K562 (cell line): ENCODE measurements around the gene PHF12. TPM values are rescaled to one million over a fixed set of nuclear protein-coding genes. Genes with fewer than 3 reads are reported as not detected.

Experiments
- ATAC-seq: fragments of 200-7000 bp; cut with Tn5 transposase; 3 replicates; pipeline ENCODE4 v1.9.1; 2020; ENCODE audit warnings: moderate library complexity
- BruUV-seq: library from RNA; stranded (reverse); fragments of 400-500 nt; replicated peaks from 2 replicates; lab custom pipeline; 2021; lab: Mats Ljungman, UMichigan
- CTCF ChIA-PET: fragments of 300-600 bp; formaldehyde crosslinking; extraction: SDS; loops from one replicate; lab custom pipeline; 2021; ENCODE audit warnings: low intra/inter-chr PET ratio; lab: Yijun Ruan, JAX
- POLR2A ChIA-PET: fragments of 300-600, 350-650 bp; sonication (Branson Sonifier 250); formaldehyde crosslinking; extraction: SDS; loops from one replicate; lab custom pipeline; 2021; ENCODE audit warnings: antibody characterized with exemption, inconsistent platforms; lab: Yijun Ruan, JAX
- DNase-seq, 4 experiments: peaks; one replicate each; pipeline versions ENCODE4 v3.0.0 to v3.0.0-alpha.2; 2011 to 2018; ENCODE audit warnings: low spot score in 3 of 4, mixed read lengths in 3 of 4; ENCODE audit errors: extremely low read depth in 1 of 4
- FAIRE-seq: peaks from 2 replicates; lab custom pipeline; 2011; peaks lifted over from hg19 to GRCh38; lab: Jason Lieb, UNC
- H2AFZ ChIP-seq: 2 replicates; pipeline ENCODE4 v1.6.0; 2011; ENCODE audit warnings: low read depth, low read length, control low read depth, inconsistent platforms
- H3K27ac ChIP-seq: fragments of 200-600 bp; 3 replicates; pipeline ENCODE4 v1.8.0; 2011; ENCODE audit warnings: low read depth, mild to moderate bottlenecking, control low read depth, inconsistent platforms, low read length, moderate library complexity, mixed read lengths; ENCODE audit errors: extremely low read depth
- H3K27me3 ChIP-seq, 2 experiments: fragments of 300-600 bp in 1 of 2; 2 replicates in 1 of 2; 3 replicates in 1 of 2; pipeline versions ENCODE4 v1.6.0 to v1.8.0; 2011; ENCODE audit warnings: inconsistent platforms in 2 of 2, low read length in 2 of 2, mild to moderate bottlenecking in 1 of 2, mixed read lengths in 1 of 2, moderate library complexity in 1 of 2; ENCODE audit not compliant: control insufficient read depth in 2 of 2, insufficient read depth in 2 of 2
- H3K36me3 ChIP-seq: fragments of 300-600 bp; 3 replicates; pipeline ENCODE4 v1.8.0; 2011; ENCODE audit warnings: mild to moderate bottlenecking, low read length, inconsistent platforms; ENCODE audit not compliant: control insufficient read depth, insufficient read depth
- H3K4me1 ChIP-seq, 2 experiments: fragments of 200-600 bp in 1 of 2; replicated peaks in 1 of 2; 2 replicates in 1 of 2; 3 replicates in 1 of 2; pipeline versions ENCODE4 v1.5.1 to v1.8.0; 2011; ENCODE audit warnings: inconsistent platforms in 2 of 2, low read length in 2 of 2, mild to moderate bottlenecking in 1 of 2, mixed read lengths in 1 of 2, moderate library complexity in 1 of 2; ENCODE audit not compliant: control insufficient read depth in 2 of 2, insufficient read depth in 2 of 2
- H3K4me2 ChIP-seq: 2 replicates; pipeline ENCODE4 v1.6.1; 2011; ENCODE audit warnings: low read length, control low read depth, inconsistent platforms, mixed read lengths; ENCODE audit not compliant: insufficient read depth
- H3K4me3 ChIP-seq: fragments of 200-600 bp; sonication (generic), shearing (Covaris generic); 2 replicates; pipeline ENCODE4 v1.5.1; 2016; ENCODE audit warnings: control low read depth, inconsistent platforms
- H3K79me2 ChIP-seq: fragments of 200-600 bp; 3 replicates; pipeline ENCODE4 v1.8.0; 2011; ENCODE audit warnings: low read length, inconsistent platforms; ENCODE audit not compliant: control insufficient read depth, insufficient read depth
- H3K9ac ChIP-seq, 2 experiments: 2 replicates each; pipeline versions ENCODE4 v1.6.0 to v1.6.1; 2011; ENCODE audit warnings: low read depth in 2 of 2, low read length in 2 of 2, control low read depth in 1 of 2, inconsistent platforms in 1 of 2, mild to moderate bottlenecking in 1 of 2, mixed read lengths in 1 of 2; ENCODE audit not compliant: insufficient read depth in 1 of 2
- H3K9me1 ChIP-seq: one replicate; pipeline ENCODE4 v1.6.0; 2011; ENCODE audit warnings: inconsistent platforms, mild to moderate bottlenecking, low read length, moderate library complexity; ENCODE audit not compliant: control insufficient read depth, insufficient read depth
- H3K9me3 ChIP-seq: replicated peaks from 2 replicates; pipeline ENCODE4 v1.5.1; 2011; ENCODE audit warnings: low read depth, low read length, inconsistent platforms; ENCODE audit not compliant: control insufficient read depth, insufficient read depth
- H4K20me1 ChIP-seq: replicated peaks from 2 replicates; pipeline ENCODE4 v1.6.1; 2011; ENCODE audit warnings: low read length, inconsistent platforms, mixed read lengths; ENCODE audit not compliant: control insufficient read depth, insufficient read depth
- CCNT2 ChIP-seq: IDR thresholded peaks from 2 replicates; pipeline ENCODE4 v1.6.1; 2011; ENCODE audit warnings: borderline replicate concordance, low read depth, mild to moderate bottlenecking, moderate library complexity, mixed read lengths, low read length; ENCODE audit not compliant: insufficient read length; ENCODE audit errors: extremely low read depth
- EGR1 ChIP-seq: fragments of 450-650 bp; conservative IDR thresholded peaks from 2 replicates; pipeline ENCODE4 v1.6.1; 2017; ENCODE audit warnings: mild to moderate bottlenecking
- ETS1 ChIP-seq: conservative IDR thresholded peaks from 2 replicates; pipeline ENCODE4 v1.6.1; 2011; ENCODE audit warnings: low read depth, mild to moderate bottlenecking, low read length; ENCODE audit not compliant: control insufficient read depth
- MIER1 ChIP-seq: fragments of 450-650 bp; IDR thresholded peaks from 2 replicates; pipeline ENCODE4 v1.6.1; 2016; ENCODE audit warnings: antibody characterized with exemption, mild to moderate bottlenecking, low read depth
- MNT ChIP-seq, 2 experiments: fragments of 450-650 bp; conservative IDR thresholded peaks; 2 replicates each; pipeline ENCODE4 v1.6.1; 2017; ENCODE audit warnings: mild to moderate bottlenecking in 2 of 2, moderate library complexity in 2 of 2
- PHF8 ChIP-seq: fragments of 200-600 bp; sonication (generic); IDR thresholded peaks from 2 replicates; pipeline ENCODE4 v1.6.1; 2012; ENCODE audit warnings: mixed run types, mild to moderate bottlenecking, inconsistent platforms, low read length, moderate library complexity, borderline replicate concordance
- POLR2G ChIP-seq: fragments of 200-400 bp; formaldehyde crosslinking; IDR thresholded peaks from 2 replicates; pipeline ENCODE4 v1.6.1; 2017; ENCODE audit warnings: low read depth, mild to moderate bottlenecking, antibody characterized with exemption, low read length, moderate library complexity
- RBFOX2 ChIP-seq: fragments of 200-400 bp; formaldehyde crosslinking; IDR thresholded peaks from 2 replicates; pipeline ENCODE4 v1.6.1; 2017; ENCODE audit warnings: low read depth, mild to moderate bottlenecking, low read length, moderate library complexity
- SMARCB1 ChIP-seq: IDR thresholded peaks from 2 replicates; pipeline ENCODE4 v1.6.1; 2011; ENCODE audit warnings: improper control_type of control experiment, low read depth; ENCODE audit not compliant: insufficient read length
- SP2 ChIP-seq: IDR thresholded peaks from 2 replicates; pipeline ENCODE4 v1.6.1; 2011; ENCODE audit warnings: mild to moderate bottlenecking, low read depth, low read length, moderate library complexity; ENCODE audit not compliant: poor library complexity, severe bottlenecking; ENCODE audit errors: extremely low read depth
- TCF7 ChIP-seq: sonication (generic); IDR thresholded peaks from 2 replicates; pipeline ENCODE4 v1.6.1; 2016; ENCODE audit warnings: antibody characterized with exemption, borderline replicate concordance
- YY1 ChIP-seq, 3 experiments: IDR thresholded peaks; 2 replicates each; pipeline ENCODE4 v1.6.1; 2011; ENCODE audit warnings: low read length in 2 of 3, mild to moderate bottlenecking in 2 of 3, moderate library complexity in 2 of 3, borderline replicate concordance in 1 of 3, control low read depth in 1 of 3, low read depth in 1 of 3; ENCODE audit not compliant: insufficient read depth in 3 of 3, insufficient replicate concordance in 2 of 3, control insufficient read depth in 1 of 3, insufficient read length in 1 of 3; ENCODE audit errors: extremely low read depth in 1 of 3
- ZNF263 ChIP-seq: sonication (generic); formaldehyde crosslinking; IDR thresholded peaks from 2 replicates; pipeline ENCODE4 v1.8.0; 2022; ENCODE audit warnings: mild to moderate bottlenecking, missing genetic modification reagents, borderline replicate concordance
- WGBS: fragments of 100-300 bp; shearing (Covaris generic); methylation state at CpG from one replicate; pipeline ENCODE4 v1.1.6; 2016; ENCODE audit warnings: low coverage, mixed read lengths; ENCODE audit not compliant: insufficient coverage; ENCODE audit errors: missing lambda C conversion rate; 5-methylcytosine and 5-hydroxymethylcytosine counted together
- in situ Hi-C: fragments of 300-500 bp; cut with MboI; formaldehyde crosslinking; loops from 4 replicates; pipeline ENCODE4 v1.15.0; 2018; ENCODE audit warnings: inconsistent platforms, mixed read lengths
- intact Hi-C: fragments of 100-400 bp; cut with micrococcal nuclease; formaldehyde crosslinking; loops from 2 replicates; pipeline ENCODE4 v1.14.2; 2022
- polyA plus RNA-seq, 8 experiments: library from polyadenylated mRNA; depleted of rRNA in 4 of 8; stranded (reverse) in 5 of 8; unstranded in 3 of 8; fragments of >200 nt; fragmentation: Nextera tagmentation in 2 of 8; fragmentation: Illumina TruSeq in 1 of 8; extraction: Ambion mirVana in 2 of 8; extraction: Trizol in 1 of 8; gene quantifications; 2 replicates each; pipeline versions ENCODE4 v1.2.1 to v1.2.3, GENCODE V29; 2011 to 2014; ENCODE audit warnings: inconsistent platforms in 1 of 8, missing spikeins in 1 of 8
- total RNA-seq, 7 experiments: library from RNA; depleted of rRNA in 6 of 7; stranded (reverse); fragments of >200 nt in 6 of 7; fragmentation: Illumina TruSeq in 2 of 7; extraction: Trizol in 2 of 7; gene quantifications; 2 replicates each; pipeline versions ENCODE4 v1.2.1 to v1.2.3, GENCODE V29; 2011 to 2021; ENCODE audit warnings: low replicate concordance in 1 of 7

Gene PHF12
- total and polyA plus RNA-seq, 9 of the 15 experiments (the other 6 are each of a cell fraction or from before 2014, with no cell fraction given): 0.82 to 31.3 (median 13.5) TPM

GRCh38 chr17:28949185-28950016 lies 1.9 kb downstream of the PHF12 start:
- H4K20me1 ChIP-seq: peaks cover 6% of the 10 kb centered on the region
- H3K4me1 ChIP-seq: peaks cover 18 to 21% of the 10 kb centered on the region in 2 experiments
- DNase-seq (peak; percentile 37 to 69 (median 56)), ATAC-seq (peak; percentile 15; the same call in 2 of the 3 replicates), FAIRE-seq (no peak)
- peak overlapping the region; percentile 61 for H3K4me3 ChIP-seq
- H3K9me1 ChIP-seq: no peaks in the 10 kb centered on the region
- H3K4me2 ChIP-seq: peak overlapping the region; percentile 92
- peaks cover 68% of the 10 kb centered on the region for H3K79me2 ChIP-seq
- H3K9ac ChIP-seq: peak overlapping the region; percentile 80 to 95
- H3K36me3 ChIP-seq: peaks cover 37% of the 10 kb centered on the region
- peak overlapping the region; percentile 63 for H2AFZ ChIP-seq
- intact Hi-C loops: loop anchor here (5.0 kb wide), 2 partner anchors 47 to 102 kb away; partner anchors contain the start of gene DHRS13
- ChIA-PET CTCF (interaction anchor here (0.7 kb wide), 1 partner anchor 305 kb away, joined by 4 read pairs; no protein-coding TSS in a partner anchor), POLR2A (interaction anchor here (0.5 to 2.5 kb wide), 16 partner anchors 11 to 288 kb away, joined by 3 to 24 read pairs (median 3); partner anchors contain the start of genes FAM222B, SDF2 and SUPT6H)
- no peaks in the 10 kb centered on the region for H3K27me3 ChIP-seq
- BruUV-seq: no TSS peak
- in situ Hi-C loops: no loop called here
- under 1% methylated on average over 49 of the region's 61 CpGs for WGBS
- H3K9me3 ChIP-seq: no peaks in the 10 kb centered on the region
- H3K27ac ChIP-seq: peak overlapping the region; percentile 72
- TF ChIP-seq SP2: no peak
- peak; percentile 63 for TF ChIP-seq EGR1
- TF ChIP-seq POLR2G: peak; percentile 70
- TF ChIP-seq MIER1: no peak
- TF ChIP-seq CCNT2: peak; percentile 35
- TF ChIP-seq YY1 (IDR thresholded peaks at IDR 0.05; ENCODE audit: borderline replicate concordance in 1 of 3, control insufficient read depth in 1 of 3, extremely low read depth in 1 of 3, insufficient read depth in 3 of 3, insufficient read length in 1 of 3, insufficient replicate concordance in 2 of 3, low read depth in 1 of 3, low read length in 2 of 3): peak; percentile 34 to 87 (median 80)
- TF ChIP-seq PHF8: peak; percentile 25; the same call in 1 of the 2 replicates
- TF ChIP-seq TCF7: 0 out of 2 replicates have a peak, but pooled peaks have one; percentile 22
- TF ChIP-seq ZNF263: peak; percentile 99
- no peak for TF ChIP-seq SMARCB1
- peak; percentile 43; the same call in 1 of the 2 replicates for TF ChIP-seq ETS1
- peak; percentile 35 to 52 for TF ChIP-seq MNT (conservative IDR thresholded peaks at IDR 0.05)
- TF ChIP-seq RBFOX2: peak; percentile 63
